Measurements from ENCODE around the gene IGFBP3. TPM values are rescaled to one million over a fixed set of nuclear protein-coding genes. Genes with fewer than 3 reads are reported as not detected.

Gene IGFBP3
- total and polyA plus RNA-seq, 2 of the 13 experiments (the other 11 are each of a cell fraction or from before 2014, with no cell fraction given): 57.5 TPM; not detected in 1

GRCh38 chr7:45865594-45866410 is 55.3 kb downstream of the IGFBP3 start (continued):
- no peak for TF ChIP-seq ZNF142 (CRISPR knock-in tag; IDR thresholded peaks at IDR 0.05)
- TF ChIP-seq POGZ (CRISPR knock-in tag; IDR thresholded peaks at IDR 0.05): 0 out of 2 replicates have a peak, but pooled peaks have one; percentile 35
- no peak for TF ChIP-seq RBAK (CRISPR knock-in tag; IDR thresholded peaks at IDR 0.05)
- no peak for TF ChIP-seq CEBPB (IDR thresholded peaks at IDR 0.05; ENCODE audit: borderline replicate concordance, low read depth, low read length)
- no peak for TF ChIP-seq ZNF432 (CRISPR knock-in tag; IDR thresholded peaks at IDR 0.05; ENCODE audit: borderline replicate concordance)
- peak; percentile 44; the same call in 1 of the 2 replicates for TF ChIP-seq ZNF605 (CRISPR knock-in tag; IDR thresholded peaks at IDR 0.05)
- TF ChIP-seq THRA (CRISPR knock-in tag; IDR thresholded peaks at IDR 0.05; ENCODE audit: borderline replicate concordance): no peak
- TF ChIP-seq SNAPC2 (CRISPR knock-in tag; IDR thresholded peaks at IDR 0.05): no peak
- TF ChIP-seq ZNF317 (CRISPR knock-in tag; IDR thresholded peaks at IDR 0.05): 0 out of 2 replicates have a peak, but pooled peaks have one; percentile 20
- peak; percentile 68 for TF ChIP-seq ELF3 (CRISPR knock-in tag; IDR thresholded peaks at IDR 0.05)
- no peak for TF ChIP-seq ZNF75D (CRISPR knock-in tag; IDR thresholded peaks at IDR 0.05; ENCODE audit: borderline replicate concordance)
- no peak for TF ChIP-seq FOXP1 (IDR thresholded peaks at IDR 0.05)
- TF ChIP-seq FOXP1 (CRISPR knock-in tag; IDR thresholded peaks at IDR 0.05): peak; percentile 51; the same call in 1 of the 2 replicates
- no peak for TF ChIP-seq ZNF780A (CRISPR knock-in tag; IDR thresholded peaks at IDR 0.05)
- TF ChIP-seq MXI1 (IDR thresholded peaks at IDR 0.05; ENCODE audit: borderline replicate concordance, low read depth, low read length): no peak

Data from HepG2 (cell line).